HepG2 (cell line): ENCODE measurements around the gene MXRA8. TPM values are rescaled to one million over a fixed set of nuclear protein-coding genes. Genes with fewer than 3 reads are reported as not detected.

Experiments used
- ATAC-seq: fragments of 200-7000 bp; cut with Tn5 transposase; 3 replicates; pipeline ENCODE4 v1.9.1; 2020; ENCODE audit warnings: mild to moderate bottlenecking, moderate library complexity
- BruUV-seq: library from RNA; stranded (reverse); fragments of 400-500 nt; replicated peaks from 2 replicates; lab custom pipeline; 2021; lab: Mats Ljungman, UMichigan
- CTCF ChIA-PET: fragments of 300-600 bp; formaldehyde crosslinking; extraction: SDS; loops from one replicate; lab custom pipeline; 2021; ENCODE audit warnings: low total read pairs, inconsistent platforms, low intra/inter-chr PET ratio; lab: Yijun Ruan, JAX
- POLR2A ChIA-PET: fragments of 350-600 bp; sonication (Branson Sonifier 250); formaldehyde crosslinking; loops from one replicate; lab custom pipeline; 2020; ENCODE audit warnings: antibody characterized with exemption, inconsistent platforms; lab: Yijun Ruan, JAX
- DNase-seq: peaks from one replicate; pipeline ENCODE4 v3.0.0-alpha.2; 2015; ENCODE audit warnings: low spot score
- FAIRE-seq: peaks from 3 replicates; lab custom pipeline; 2011; peaks lifted over from hg19 to GRCh38; lab: Jason Lieb, UNC
- H2AFZ ChIP-seq: one replicate; pipeline ENCODE4 v1.6.1; 2011; ENCODE audit warnings: low read length, inconsistent platforms
- H3K27ac ChIP-seq: fragments of 300-600 bp; 3 replicates; pipeline ENCODE4 v1.8.0; 2011; ENCODE audit warnings: mixed run types, mild to moderate bottlenecking, mixed read lengths, low read length, inconsistent platforms; ENCODE audit not compliant: insufficient read depth; ENCODE audit errors: extremely low read length
- H3K27me3 ChIP-seq, 2 experiments: fragments of 200-600 bp in 1 of 2; 2 replicates in 1 of 2; 3 replicates in 1 of 2; pipeline versions ENCODE4 v1.6.0 to v1.8.0; 2011; ENCODE audit warnings: low read length in 2 of 2, mild to moderate bottlenecking in 2 of 2, moderate library complexity in 2 of 2, inconsistent platforms in 1 of 2; ENCODE audit not compliant: insufficient read depth in 2 of 2, control insufficient read depth in 1 of 2
- H3K36me3 ChIP-seq, 2 experiments: fragments of 200-600 bp in 1 of 2; replicated peaks in 1 of 2; 2 replicates in 1 of 2; 3 replicates in 1 of 2; pipeline versions ENCODE4 v1.5.1 to v1.8.0; 2011; ENCODE audit warnings: low read length in 2 of 2, inconsistent platforms in 1 of 2; ENCODE audit not compliant: insufficient read depth in 2 of 2, control insufficient read depth in 1 of 2
- H3K4me1 ChIP-seq: 2 replicates; pipeline ENCODE4 v1.5.1; 2012; ENCODE audit warnings: low read length, inconsistent platforms; ENCODE audit not compliant: insufficient read depth
- H3K4me2 ChIP-seq: 2 replicates; pipeline ENCODE4 v1.6.0; 2011; ENCODE audit warnings: low read depth, low read length, inconsistent platforms
- H3K4me3 ChIP-seq, 3 experiments: fragments of 200-600 bp in 1 of 3; sonication (generic), shearing (Covaris generic) in 1 of 3; replicated peaks in 1 of 3; 2 replicates each; pipeline ENCODE4 v1.5.1; 2011 to 2016; ENCODE audit warnings: low read length in 3 of 3, inconsistent platforms in 2 of 3, low read depth in 2 of 3, mild to moderate bottlenecking in 2 of 3, control low read depth in 1 of 3, mixed read lengths in 1 of 3; ENCODE audit not compliant: insufficient read depth in 1 of 3
- H3K79me2 ChIP-seq: one replicate; pipeline ENCODE4 v1.6.1; 2011; ENCODE audit warnings: low read length, inconsistent platforms; ENCODE audit not compliant: insufficient read depth
- H3K9ac ChIP-seq: 2 replicates; pipeline ENCODE4 v1.6.0; 2011; ENCODE audit warnings: mild to moderate bottlenecking, low read depth, low read length, inconsistent platforms; ENCODE audit not compliant: insufficient read depth
- H3K9me3 ChIP-seq: 2 replicates; pipeline ENCODE4 v1.5.1; 2012; ENCODE audit warnings: mild to moderate bottlenecking, low read length
- H4K20me1 ChIP-seq: 2 replicates; pipeline ENCODE4 v1.6.0; 2011; ENCODE audit warnings: inconsistent platforms, mild to moderate bottlenecking, low read length, moderate library complexity; ENCODE audit not compliant: insufficient read depth
- AKAP8 ChIP-seq: sonication (generic); formaldehyde crosslinking; IDR thresholded peaks from 2 replicates; pipeline ENCODE4 v1.5.1; 2020; ENCODE audit warnings: mild to moderate bottlenecking, missing genetic modification reagents
- BORCS8-MEF2B ChIP-seq: sonication (generic); formaldehyde crosslinking; IDR thresholded peaks from 2 replicates; pipeline ENCODE4 v1.8.0; 2022; ENCODE audit warnings: mild to moderate bottlenecking, missing genetic modification reagents
- KMT2B ChIP-seq: IDR thresholded peaks from 2 replicates; pipeline ENCODE4 v1.6.1; 2016; ENCODE audit warnings: missing genetic modification reagents, missing compliant biosample characterization
- PAF1 ChIP-seq: IDR thresholded peaks from 2 replicates; pipeline ENCODE4 v1.6.1; 2016; ENCODE audit warnings: missing genetic modification reagents, missing compliant biosample characterization
- PHF5A ChIP-seq: IDR thresholded peaks from one replicate; pipeline ENCODE4 v1.6.1; 2018; ENCODE audit warnings: low read depth, missing genetic modification reagents; ENCODE audit not compliant: unreplicated experiment
- RBM22 ChIP-seq: fragments of 200-400 bp; formaldehyde crosslinking; optimal IDR thresholded peaks from 2 replicates; pipeline ENCODE3; 2017; ENCODE audit warnings: mild to moderate bottlenecking, low read length, moderate library complexity
- SETDB1 ChIP-seq: sonication (generic); formaldehyde crosslinking; IDR thresholded peaks from 2 replicates; pipeline ENCODE4 v1.5.1; 2020; ENCODE audit warnings: missing genetic modification reagents, mild to moderate bottlenecking, borderline replicate concordance
- SIX1 ChIP-seq: sonication (generic); formaldehyde crosslinking; IDR thresholded peaks from 2 replicates; pipeline ENCODE4 v1.4.0; 2020; ENCODE audit warnings: missing genetic modification reagents, borderline replicate concordance
- TAF15 ChIP-seq: fragments of 200-400 bp; formaldehyde crosslinking; IDR thresholded peaks from one replicate; pipeline ENCODE4 v1.6.1; 2018; ENCODE audit warnings: mild to moderate bottlenecking, low read depth, low read length; ENCODE audit not compliant: poor library complexity, severe bottlenecking
- TOPORS ChIP-seq: sonication (generic); formaldehyde crosslinking; IDR thresholded peaks from 2 replicates; pipeline ENCODE4 v1.8.0; 2023; ENCODE audit warnings: mild to moderate bottlenecking, missing genetic modification reagents
- ZBTB33 ChIP-seq: sonication (generic); formaldehyde crosslinking; IDR thresholded peaks from 2 replicates; pipeline ENCODE4 v1.4.0; 2020; ENCODE audit warnings: missing genetic modification reagents
- ZC3H13 ChIP-seq: sonication (generic); formaldehyde crosslinking; IDR thresholded peaks from 2 replicates; pipeline ENCODE4 v1.8.1; 2023; ENCODE audit warnings: mild to moderate bottlenecking, missing genetic modification reagents, moderate library complexity
- ZFY ChIP-seq: sonication (generic); formaldehyde crosslinking; IDR thresholded peaks from 2 replicates; pipeline ENCODE4 v1.4.0; 2020; ENCODE audit warnings: missing genetic modification reagents
- ZNF329 ChIP-seq: sonication (generic); formaldehyde crosslinking; IDR thresholded peaks from 2 replicates; pipeline ENCODE4 v1.9.0; 2021; ENCODE audit warnings: low read depth, mild to moderate bottlenecking, missing genetic modification reagents
- ZNF678 ChIP-seq: sonication (generic); formaldehyde crosslinking; IDR thresholded peaks from 2 replicates; pipeline ENCODE4 v1.4.0; 2020; ENCODE audit warnings: mild to moderate bottlenecking, missing genetic modification reagents
- ZNF740 ChIP-seq: sonication (generic); formaldehyde crosslinking; IDR thresholded peaks from 2 replicates; pipeline ENCODE4 v1.4.0; 2020; ENCODE audit warnings: missing genetic modification reagents
- WGBS: methylation state at CpG from one replicate; pipeline ENCODE4 v1.1.6; 2017; ENCODE audit warnings: low lambda C conversion rate; 5-methylcytosine and 5-hydroxymethylcytosine counted together
- in situ Hi-C: cut with HindIII; loops from 2 replicates; pipeline ENCODE4 v1.10.0; 2017; ENCODE audit warnings: low pct_unique_long_range_greater_than_20kb; ENCODE audit not compliant: extremely low pct_ligation_motif_present
- intact Hi-C: fragments of 100-400 bp; cut with micrococcal nuclease; formaldehyde crosslinking; loops from one replicate; pipeline ENCODE4 v1.10.0; 2022; ENCODE audit not compliant: unreplicated experiment
- polyA plus RNA-seq, 8 experiments: library from polyadenylated mRNA; depleted of rRNA in 3 of 8; stranded (reverse) in 7 of 8; unstranded in 1 of 8; fragments of >200 nt; fragmentation: Illumina TruSeq in 4 of 8; extraction: Trizol in 4 of 8; gene quantifications; 2 replicates each; pipeline versions ENCODE4 v1.2.1 to v1.2.3, GENCODE V29; 2011 to 2016; ENCODE audit warnings: low read depth in 4 of 8, missing spikeins in 1 of 8, mixed read lengths in 1 of 8; ENCODE audit not compliant: insufficient read depth in 1 of 8
- total RNA-seq, 5 experiments: library from RNA; depleted of rRNA; stranded (reverse); fragments of >200 nt; fragmentation: Illumina TruSeq; extraction: Trizol; gene quantifications; 2 replicates each; pipeline ENCODE4 v1.2.3, GENCODE V29; 2016; ENCODE audit warnings: low read depth in 1 of 5
- TF ChIP-seq, protein P1 (sequence below): sonication (generic); formaldehyde crosslinking; IDR thresholded peaks from 2 replicates; pipeline ENCODE4 v1.9.0; 2022; ENCODE audit warnings: missing genetic modification reagents, mild to moderate bottlenecking, borderline replicate concordance
- TF ChIP-seq, protein P2 (sequence below): sonication (generic); formaldehyde crosslinking; IDR thresholded peaks from 2 replicates; pipeline ENCODE4 v1.5.0; 2020; ENCODE audit warnings: missing genetic modification reagents

MXRA8 gene
- total and polyA plus RNA-seq, 2 of the 13 experiments (the other 11 are each of a cell fraction or from before 2014, with no cell fraction given) = 19.8 to 44.8 TPM

DNA sequence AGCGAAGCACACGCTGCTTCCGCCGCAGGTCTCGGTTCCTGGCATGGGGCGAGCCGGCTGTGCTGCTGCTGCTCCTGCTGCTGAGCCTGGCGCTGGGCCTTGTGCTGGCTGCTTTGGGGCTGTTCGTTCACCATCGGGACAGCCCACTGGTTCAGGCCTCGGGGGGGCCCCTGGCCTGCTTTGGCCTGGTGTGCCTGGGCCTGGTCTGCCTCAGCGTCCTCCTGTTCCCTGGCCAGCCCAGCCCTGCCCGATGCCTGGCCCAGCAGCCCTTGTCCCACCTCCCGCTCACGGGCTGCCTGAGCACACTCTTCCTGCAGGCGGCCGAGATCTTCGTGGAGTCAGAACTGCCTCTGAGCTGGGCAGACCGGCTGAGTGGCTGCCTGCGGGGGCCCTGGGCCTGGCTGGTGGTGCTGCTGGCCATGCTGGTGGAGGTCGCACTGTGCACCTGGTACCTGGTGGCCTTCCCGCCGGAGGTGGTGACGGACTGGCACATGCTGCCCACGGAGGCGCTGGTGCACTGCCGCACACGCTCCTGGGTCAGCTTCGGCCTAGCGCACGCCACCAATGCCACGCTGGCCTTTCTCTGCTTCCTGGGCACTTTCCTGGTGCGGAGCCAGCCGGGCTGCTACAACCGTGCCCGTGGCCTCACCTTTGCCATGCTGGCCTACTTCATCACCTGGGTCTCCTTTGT is 24.7 kb downstream of the MXRA8 start:
- no peak overlapping the region for H2AFZ ChIP-seq
- in situ Hi-C loops (no loop called here), intact Hi-C loops (no loop called here)
- FAIRE-seq = no peak
- 0 out of 3 replicates have a peak, but pooled peaks have one; percentile 0 for ATAC-seq
- H3K27ac ChIP-seq = no peak overlapping the region
- H3K27me3 ChIP-seq = 0 out of 5 replicates have a peak, but pooled peaks cover 0 to 4% of the 10 kb centered on the region in 2 experiments
- no peak overlapping the region for H3K9ac ChIP-seq
- WGBS = 91% methylated on average over 14 of the region's 36 CpGs
- POLR2A ChIA-PET = interaction anchor here (1.0 to 3.9 kb wide), 2 partner anchors 14 to 42 kb away, joined by 3 to 12 read pairs; partner anchors contain the start of genes AURKAIP1 and DVL1
- H4K20me1 ChIP-seq = peaks cover 7% of the 10 kb centered on the region; the same call in 1 of the 2 replicates
- DNase-seq = no peak
- H3K4me3 ChIP-seq = no peak overlapping the region
- H3K4me2 ChIP-seq = no peak overlapping the region
- CTCF ChIA-PET = no interaction called here
- H3K36me3 ChIP-seq = peaks cover 4 to 5% of the 10 kb centered on the region in 2 experiments; a peak in 3 of 5 replicates
- no peaks in the 10 kb centered on the region for H3K79me2 ChIP-seq
- BruUV-seq = no TSS peak
- no peaks in the 10 kb centered on the region for H3K9me3 ChIP-seq
- peaks cover 24% of the 10 kb centered on the region for H3K4me1 ChIP-seq
- no peak for TF ChIP-seq ZNF678 (CRISPR knock-in tag)
- peak; percentile 88 for TF ChIP-seq ZBTB33 (CRISPR knock-in tag)
- peak; percentile 78; the same call in 1 of the 2 replicates for TF ChIP-seq ZC3H13
- peak; percentile 65 for TF ChIP-seq RBM22
- peak; percentile 96 for TF ChIP-seq AKAP8
- TF ChIP-seq BORCS8-MEF2B = no peak
- peak; percentile 45 for TF ChIP-seq TAF15
- TF ChIP-seq, protein P1, sequence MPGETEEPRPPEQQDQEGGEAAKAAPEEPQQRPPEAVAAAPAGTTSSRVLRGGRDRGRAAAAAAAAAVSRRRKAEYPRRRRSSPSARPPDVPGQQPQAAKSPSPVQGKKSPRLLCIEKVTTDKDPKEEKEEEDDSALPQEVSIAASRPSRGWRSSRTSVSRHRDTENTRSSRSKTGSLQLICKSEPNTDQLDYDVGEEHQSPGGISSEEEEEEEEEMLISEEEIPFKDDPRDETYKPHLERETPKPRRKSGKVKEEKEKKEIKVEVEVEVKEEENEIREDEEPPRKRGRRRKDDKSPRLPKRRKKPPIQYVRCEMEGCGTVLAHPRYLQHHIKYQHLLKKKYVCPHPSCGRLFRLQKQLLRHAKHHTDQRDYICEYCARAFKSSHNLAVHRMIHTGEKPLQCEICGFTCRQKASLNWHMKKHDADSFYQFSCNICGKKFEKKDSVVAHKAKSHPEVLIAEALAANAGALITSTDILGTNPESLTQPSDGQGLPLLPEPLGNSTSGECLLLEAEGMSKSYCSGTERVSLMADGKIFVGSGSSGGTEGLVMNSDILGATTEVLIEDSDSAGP (CRISPR knock-in tag) = peak; percentile 33; the same call in 1 of the 2 replicates
- TF ChIP-seq ZFY (CRISPR knock-in tag) = peak; percentile 38; the same call in 1 of the 2 replicates
- no peak for TF ChIP-seq KMT2B (CRISPR knock-in tag)
- TF ChIP-seq PHF5A (CRISPR knock-in tag) = no peak
- TF ChIP-seq PAF1 = peak; percentile 72; the same call in 1 of the 2 replicates
- TF ChIP-seq, protein P2, sequence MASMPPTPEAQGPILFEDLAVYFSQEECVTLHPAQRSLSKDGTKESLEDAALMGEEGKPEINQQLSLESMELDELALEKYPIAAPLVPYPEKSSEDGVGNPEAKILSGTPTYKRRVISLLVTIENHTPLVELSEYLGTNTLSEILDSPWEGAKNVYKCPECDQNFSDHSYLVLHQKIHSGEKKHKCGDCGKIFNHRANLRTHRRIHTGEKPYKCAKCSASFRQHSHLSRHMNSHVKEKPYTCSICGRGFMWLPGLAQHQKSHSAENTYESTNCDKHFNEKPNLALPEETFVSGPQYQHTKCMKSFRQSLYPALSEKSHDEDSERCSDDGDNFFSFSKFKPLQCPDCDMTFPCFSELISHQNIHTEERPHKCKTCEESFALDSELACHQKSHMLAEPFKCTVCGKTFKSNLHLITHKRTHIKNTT = no peak
- TF ChIP-seq TOPORS = no peak
- peak; percentile 62; the same call in 1 of the 2 replicates for TF ChIP-seq ZNF740 (CRISPR knock-in tag)
- TF ChIP-seq SIX1 (CRISPR knock-in tag) = no peak
- peak; percentile 99 for TF ChIP-seq ZNF329
- TF ChIP-seq SETDB1 (CRISPR knock-in tag) = no peak
